GM23338 (cell line): Measurements from ENCODE around the gene FHIT. TPM values are rescaled to one million over a fixed set of nuclear protein-coding genes. Genes with fewer than 3 reads are reported as not detected.

Experiments
- ATAC-seq: fragments of 200-7000 bp; cut with Tn5 transposase; 3 replicates; pipeline ENCODE4 v1.9.1; 2020
- DNase-seq: peaks from one replicate; pipeline ENCODE4 v3.0.0-alpha.2; 2015; ENCODE audit warnings: low spot score
- H2AFZ ChIP-seq: fragments of 200-600 bp; sonication (generic); 2 replicates; pipeline ENCODE4 v1.8.0; 2016; ENCODE audit warnings: antibody characterized with exemption, mild to moderate bottlenecking, moderate library complexity
- H3F3A ChIP-seq: fragments of 200-600 bp; sonication (generic); replicated peaks from 2 replicates; pipeline ENCODE4 v1.8.0; 2017; ENCODE audit warnings: antibody characterized with exemption, mixed run types, low read depth
- H3K27ac ChIP-seq: fragments of 200-600 bp; sonication (generic); 2 replicates; pipeline ENCODE4 v1.6.1; 2016; ENCODE audit warnings: low read depth
- H3K27me3 ChIP-seq: fragments of 200-600 bp; sonication (generic); 2 replicates; pipeline ENCODE4 v1.8.0; 2016; ENCODE audit warnings: mild to moderate bottlenecking, mixed run types, moderate library complexity; ENCODE audit not compliant: insufficient read depth
- H3K36me3 ChIP-seq: fragments of 200-600 bp; sonication (generic); 2 replicates; pipeline ENCODE4 v1.8.0; 2016; ENCODE audit warnings: mild to moderate bottlenecking; ENCODE audit not compliant: insufficient read depth
- H3K4me1 ChIP-seq: fragments of 200-600 bp; sonication (generic); 2 replicates; pipeline ENCODE4 v1.8.0; 2016; ENCODE audit warnings: mild to moderate bottlenecking, moderate library complexity; ENCODE audit not compliant: insufficient read depth
- H3K4me2 ChIP-seq: fragments of 200-600 bp; sonication (generic); 2 replicates; pipeline ENCODE4 v1.7.1; 2017; ENCODE audit warnings: mixed run types
- H3K4me3 ChIP-seq: fragments of 200-600 bp; sonication (generic); 2 replicates; pipeline ENCODE4 v1.6.1; 2016; ENCODE audit warnings: mixed run types
- H3K79me2 ChIP-seq: fragments of 200-600 bp; sonication (generic); replicated peaks from 2 replicates; pipeline ENCODE4 v1.8.0; 2017; ENCODE audit warnings: mild to moderate bottlenecking; ENCODE audit not compliant: insufficient read depth
- H3K9me2 ChIP-seq: fragments of 200-600 bp; sonication (generic); 2 replicates; pipeline ENCODE4 v1.8.0; 2017; ENCODE audit not compliant: insufficient read depth
- H4K20me1 ChIP-seq: fragments of 200-600 bp; sonication (generic); replicated peaks from 2 replicates; pipeline ENCODE4 v1.8.0; 2017; ENCODE audit warnings: mild to moderate bottlenecking; ENCODE audit not compliant: insufficient read depth
- H3K27ac Mint-ChIP-seq: 2 replicates; pipeline ENCODE4 v1.8.0; 2020; ENCODE audit warnings: inconsistent platforms, mild to moderate bottlenecking, moderate library complexity, mixed read lengths
- H3K27me3 Mint-ChIP-seq: 3 replicates; pipeline ENCODE4 v1.8.0; 2022; ENCODE audit warnings: low read depth, mild to moderate bottlenecking, moderate library complexity, mixed read lengths, inconsistent platforms; ENCODE audit not compliant: insufficient read depth, poor library complexity
- H3K36me3 Mint-ChIP-seq: 3 replicates; pipeline ENCODE4 v1.8.0; 2021; ENCODE audit warnings: low read depth, mild to moderate bottlenecking, inconsistent platforms, moderate library complexity, mixed read lengths
- H3K4me1 Mint-ChIP-seq: 3 replicates; pipeline ENCODE4 v1.8.0; 2020; ENCODE audit warnings: mild to moderate bottlenecking, inconsistent platforms, mixed read lengths
- H3K4me3 Mint-ChIP-seq: 3 replicates; pipeline ENCODE4 v1.8.0; 2021; ENCODE audit warnings: moderate library complexity, mild to moderate bottlenecking, inconsistent platforms, mixed read lengths
- H3K9me3 Mint-ChIP-seq: 3 replicates; pipeline ENCODE4 v1.8.0; 2020; ENCODE audit warnings: moderate library complexity, mild to moderate bottlenecking, inconsistent platforms, mixed read lengths
- CREB1 ChIP-seq: fragments of 250-450 bp; sonication (Bioruptor Pico); IDR thresholded peaks from 2 replicates; pipeline ENCODE4 v1.5.0; 2020; ENCODE audit warnings: low read depth, mild to moderate bottlenecking, moderate library complexity
- EZH2 ChIP-seq: fragments of 200-600 bp; sonication (generic); IDR thresholded peaks from one replicate; pipeline ENCODE4 v1.8.0; 2017; ENCODE audit warnings: antibody characterized with exemption, mild to moderate bottlenecking, low read depth; ENCODE audit not compliant: unreplicated experiment
- EZH2phosphoT487 ChIP-seq: fragments of 200-600 bp; sonication (generic); IDR thresholded peaks from one replicate; pipeline ENCODE4 v1.8.1; 2018; ENCODE audit warnings: antibody characterized with exemption; ENCODE audit not compliant: unreplicated experiment
- STAT1 ChIP-seq: IDR thresholded peaks from one replicate; pipeline ENCODE4 v1.6.1; 2016; ENCODE audit warnings: antibody characterized with exemption; ENCODE audit not compliant: unreplicated experiment
- ZNF114 ChIP-seq: fragments of 250-450 bp; sonication (Bioruptor Pico); IDR thresholded peaks from 2 replicates; pipeline ENCODE4 v1.5.0; 2020; ENCODE audit warnings: mild to moderate bottlenecking, moderate library complexity
- polyA plus RNA-seq: library from polyadenylated mRNA; unstranded; fragments of >200 nt; fragmentation: Nextera tagmentation; extraction: Ambion mirVana; gene quantifications from 2 replicates; pipeline ENCODE4 v1.2.1, GENCODE V29; 2016
- total RNA-seq: library from RNA; depleted of rRNA; stranded (reverse); fragments of >200 nt; shearing (Covaris generic); gene quantifications from 2 replicates; pipeline ENCODE4 v1.2.3, GENCODE V29; 2014
- TF ChIP-seq, protein P1 (sequence below): IDR thresholded peaks from one replicate; pipeline ENCODE4 v1.6.1; 2018; ENCODE audit warnings: antibody characterized with exemption; ENCODE audit not compliant: unreplicated experiment
- TF ChIP-seq, protein P2 (sequence below), 2 experiments: fragments of 200-600 bp in 1 of 2; sonication (generic) in 1 of 2; conservative IDR thresholded peaks; 2 replicates each; pipeline versions ENCODE4 v1.5.1 to v1.6.1; 2016 to 2017; ENCODE audit warnings: antibody characterized with exemption in 2 of 2, low read depth in 2 of 2, mild to moderate bottlenecking in 2 of 2, moderate library complexity in 1 of 2
- TF ChIP-seq, protein P3 (sequence below): IDR thresholded peaks from 2 replicates; pipeline ENCODE4 v1.6.1; 2016; ENCODE audit warnings: antibody characterized with exemption
- TF ChIP-seq, protein P4 (sequence below): fragments of 250-450 bp; sonication (Bioruptor Pico); IDR thresholded peaks from 2 replicates; pipeline ENCODE4 v1.5.0; 2020; ENCODE audit warnings: mild to moderate bottlenecking, moderate library complexity

FHIT gene
- total and polyA plus RNA-seq, 2 experiments from 2014 or later, result 3.0 to 8.3 TPM

DNA sequence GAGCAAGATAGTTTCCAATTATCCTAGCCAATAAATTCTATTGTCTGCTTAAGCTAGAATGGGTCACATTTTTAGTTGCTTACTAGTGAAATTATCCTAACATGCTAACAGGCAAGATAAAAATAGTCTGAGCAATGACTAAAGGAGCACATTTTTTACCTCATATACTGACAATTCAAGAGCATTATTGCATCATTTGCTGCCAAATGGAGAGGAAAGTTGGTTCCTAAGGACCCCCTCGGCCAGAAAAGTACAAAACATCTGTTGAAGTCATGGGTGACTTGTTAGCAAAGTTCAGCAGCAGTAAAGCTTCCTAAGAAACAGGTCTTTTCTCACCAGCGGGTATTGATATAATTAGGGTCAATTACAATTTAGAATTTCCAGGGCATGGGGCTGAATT is 1001.0 kb downstream of the FHIT start (continued):
- TF ChIP-seq, protein P1, sequence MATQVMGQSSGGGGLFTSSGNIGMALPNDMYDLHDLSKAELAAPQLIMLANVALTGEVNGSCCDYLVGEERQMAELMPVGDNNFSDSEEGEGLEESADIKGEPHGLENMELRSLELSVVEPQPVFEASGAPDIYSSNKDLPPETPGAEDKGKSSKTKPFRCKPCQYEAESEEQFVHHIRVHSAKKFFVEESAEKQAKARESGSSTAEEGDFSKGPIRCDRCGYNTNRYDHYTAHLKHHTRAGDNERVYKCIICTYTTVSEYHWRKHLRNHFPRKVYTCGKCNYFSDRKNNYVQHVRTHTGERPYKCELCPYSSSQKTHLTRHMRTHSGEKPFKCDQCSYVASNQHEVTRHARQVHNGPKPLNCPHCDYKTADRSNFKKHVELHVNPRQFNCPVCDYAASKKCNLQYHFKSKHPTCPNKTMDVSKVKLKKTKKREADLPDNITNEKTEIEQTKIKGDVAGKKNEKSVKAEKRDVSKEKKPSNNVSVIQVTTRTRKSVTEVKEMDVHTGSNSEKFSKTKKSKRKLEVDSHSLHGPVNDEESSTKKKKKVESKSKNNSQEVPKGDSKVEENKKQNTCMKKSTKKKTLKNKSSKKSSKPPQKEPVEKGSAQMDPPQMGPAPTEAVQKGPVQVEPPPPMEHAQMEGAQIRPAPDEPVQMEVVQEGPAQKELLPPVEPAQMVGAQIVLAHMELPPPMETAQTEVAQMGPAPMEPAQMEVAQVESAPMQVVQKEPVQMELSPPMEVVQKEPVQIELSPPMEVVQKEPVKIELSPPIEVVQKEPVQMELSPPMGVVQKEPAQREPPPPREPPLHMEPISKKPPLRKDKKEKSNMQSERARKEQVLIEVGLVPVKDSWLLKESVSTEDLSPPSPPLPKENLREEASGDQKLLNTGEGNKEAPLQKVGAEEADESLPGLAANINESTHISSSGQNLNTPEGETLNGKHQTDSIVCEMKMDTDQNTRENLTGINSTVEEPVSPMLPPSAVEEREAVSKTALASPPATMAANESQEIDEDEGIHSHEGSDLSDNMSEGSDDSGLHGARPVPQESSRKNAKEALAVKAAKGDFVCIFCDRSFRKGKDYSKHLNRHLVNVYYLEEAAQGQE, result no peak
- no peak for TF ChIP-seq EZH2phosphoT487
- TF ChIP-seq, protein P2, sequence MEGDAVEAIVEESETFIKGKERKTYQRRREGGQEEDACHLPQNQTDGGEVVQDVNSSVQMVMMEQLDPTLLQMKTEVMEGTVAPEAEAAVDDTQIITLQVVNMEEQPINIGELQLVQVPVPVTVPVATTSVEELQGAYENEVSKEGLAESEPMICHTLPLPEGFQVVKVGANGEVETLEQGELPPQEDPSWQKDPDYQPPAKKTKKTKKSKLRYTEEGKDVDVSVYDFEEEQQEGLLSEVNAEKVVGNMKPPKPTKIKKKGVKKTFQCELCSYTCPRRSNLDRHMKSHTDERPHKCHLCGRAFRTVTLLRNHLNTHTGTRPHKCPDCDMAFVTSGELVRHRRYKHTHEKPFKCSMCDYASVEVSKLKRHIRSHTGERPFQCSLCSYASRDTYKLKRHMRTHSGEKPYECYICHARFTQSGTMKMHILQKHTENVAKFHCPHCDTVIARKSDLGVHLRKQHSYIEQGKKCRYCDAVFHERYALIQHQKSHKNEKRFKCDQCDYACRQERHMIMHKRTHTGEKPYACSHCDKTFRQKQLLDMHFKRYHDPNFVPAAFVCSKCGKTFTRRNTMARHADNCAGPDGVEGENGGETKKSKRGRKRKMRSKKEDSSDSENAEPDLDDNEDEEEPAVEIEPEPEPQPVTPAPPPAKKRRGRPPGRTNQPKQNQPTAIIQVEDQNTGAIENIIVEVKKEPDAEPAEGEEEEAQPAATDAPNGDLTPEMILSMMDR (conservative IDR thresholded peaks at IDR 0.05; ENCODE audit: low read depth in 2 of 2), result no peak
- TF ChIP-seq EZH2, result no peak
- TF ChIP-seq CREB1 (CRISPR knock-in tag), result no peak
- TF ChIP-seq, protein P3, sequence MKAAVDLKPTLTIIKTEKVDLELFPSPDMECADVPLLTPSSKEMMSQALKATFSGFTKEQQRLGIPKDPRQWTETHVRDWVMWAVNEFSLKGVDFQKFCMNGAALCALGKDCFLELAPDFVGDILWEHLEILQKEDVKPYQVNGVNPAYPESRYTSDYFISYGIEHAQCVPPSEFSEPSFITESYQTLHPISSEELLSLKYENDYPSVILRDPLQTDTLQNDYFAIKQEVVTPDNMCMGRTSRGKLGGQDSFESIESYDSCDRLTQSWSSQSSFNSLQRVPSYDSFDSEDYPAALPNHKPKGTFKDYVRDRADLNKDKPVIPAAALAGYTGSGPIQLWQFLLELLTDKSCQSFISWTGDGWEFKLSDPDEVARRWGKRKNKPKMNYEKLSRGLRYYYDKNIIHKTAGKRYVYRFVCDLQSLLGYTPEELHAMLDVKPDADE, result no peak
- TF ChIP-seq STAT1, result no peak

DNA sequence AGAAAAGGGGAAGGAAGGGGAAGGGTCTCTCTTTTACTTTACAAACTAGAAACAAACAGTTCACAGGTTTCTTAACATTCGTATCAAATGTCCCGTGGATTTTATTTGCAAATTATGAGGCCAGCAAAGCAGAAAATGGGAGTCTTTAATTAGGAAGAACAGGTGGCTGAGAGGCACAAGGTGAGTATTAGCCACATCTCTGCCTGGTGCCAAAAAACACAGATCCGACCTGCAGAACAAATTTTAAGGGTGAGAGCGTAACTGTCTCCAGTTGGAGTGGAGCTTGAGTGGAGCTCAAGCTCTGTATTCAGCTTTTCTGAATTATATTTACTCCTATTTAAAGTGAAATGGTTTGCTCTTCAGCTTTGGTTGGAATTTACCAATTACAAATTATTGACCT is 1004.9 kb downstream of the FHIT start:
- DNase-seq (no peak), ATAC-seq (no peak)
- no peak overlapping the region for H3K4me3 Mint-ChIP-seq
- no peak overlapping the region for H3K4me2 ChIP-seq
- H3K4me1 ChIP-seq, result peaks cover 6% of the 10 kb centered on the region
- no peaks in the 10 kb centered on the region for H3K9me2 ChIP-seq
- no peaks in the 10 kb centered on the region for H3K36me3 ChIP-seq
- no peaks in the 10 kb centered on the region for H4K20me1 ChIP-seq
- no peak overlapping the region for H3K27ac ChIP-seq
- H3K27me3 ChIP-seq, result no peaks in the 10 kb centered on the region
- H3K27me3 Mint-ChIP-seq, result peaks cover 3% of the 10 kb centered on the region
- H3K79me2 ChIP-seq, result no peaks in the 10 kb centered on the region
- H3K4me1 Mint-ChIP-seq, result peaks cover 10% of the 10 kb centered on the region; the same call in 2 of the 3 replicates
- no peak overlapping the region for H3K27ac Mint-ChIP-seq
- H3K36me3 Mint-ChIP-seq, result peaks cover 9% of the 10 kb centered on the region; the same call in 1 of the 3 replicates
- no peaks in the 10 kb centered on the region for H3F3A ChIP-seq
- H2AFZ ChIP-seq, result no peak overlapping the region
- no peak overlapping the region for H3K4me3 ChIP-seq
- H3K9me3 Mint-ChIP-seq, result peaks cover 15% of the 10 kb centered on the region; the same call in 2 of the 3 replicates
- TF ChIP-seq ZNF114, result no peak
- TF ChIP-seq, protein P4, sequence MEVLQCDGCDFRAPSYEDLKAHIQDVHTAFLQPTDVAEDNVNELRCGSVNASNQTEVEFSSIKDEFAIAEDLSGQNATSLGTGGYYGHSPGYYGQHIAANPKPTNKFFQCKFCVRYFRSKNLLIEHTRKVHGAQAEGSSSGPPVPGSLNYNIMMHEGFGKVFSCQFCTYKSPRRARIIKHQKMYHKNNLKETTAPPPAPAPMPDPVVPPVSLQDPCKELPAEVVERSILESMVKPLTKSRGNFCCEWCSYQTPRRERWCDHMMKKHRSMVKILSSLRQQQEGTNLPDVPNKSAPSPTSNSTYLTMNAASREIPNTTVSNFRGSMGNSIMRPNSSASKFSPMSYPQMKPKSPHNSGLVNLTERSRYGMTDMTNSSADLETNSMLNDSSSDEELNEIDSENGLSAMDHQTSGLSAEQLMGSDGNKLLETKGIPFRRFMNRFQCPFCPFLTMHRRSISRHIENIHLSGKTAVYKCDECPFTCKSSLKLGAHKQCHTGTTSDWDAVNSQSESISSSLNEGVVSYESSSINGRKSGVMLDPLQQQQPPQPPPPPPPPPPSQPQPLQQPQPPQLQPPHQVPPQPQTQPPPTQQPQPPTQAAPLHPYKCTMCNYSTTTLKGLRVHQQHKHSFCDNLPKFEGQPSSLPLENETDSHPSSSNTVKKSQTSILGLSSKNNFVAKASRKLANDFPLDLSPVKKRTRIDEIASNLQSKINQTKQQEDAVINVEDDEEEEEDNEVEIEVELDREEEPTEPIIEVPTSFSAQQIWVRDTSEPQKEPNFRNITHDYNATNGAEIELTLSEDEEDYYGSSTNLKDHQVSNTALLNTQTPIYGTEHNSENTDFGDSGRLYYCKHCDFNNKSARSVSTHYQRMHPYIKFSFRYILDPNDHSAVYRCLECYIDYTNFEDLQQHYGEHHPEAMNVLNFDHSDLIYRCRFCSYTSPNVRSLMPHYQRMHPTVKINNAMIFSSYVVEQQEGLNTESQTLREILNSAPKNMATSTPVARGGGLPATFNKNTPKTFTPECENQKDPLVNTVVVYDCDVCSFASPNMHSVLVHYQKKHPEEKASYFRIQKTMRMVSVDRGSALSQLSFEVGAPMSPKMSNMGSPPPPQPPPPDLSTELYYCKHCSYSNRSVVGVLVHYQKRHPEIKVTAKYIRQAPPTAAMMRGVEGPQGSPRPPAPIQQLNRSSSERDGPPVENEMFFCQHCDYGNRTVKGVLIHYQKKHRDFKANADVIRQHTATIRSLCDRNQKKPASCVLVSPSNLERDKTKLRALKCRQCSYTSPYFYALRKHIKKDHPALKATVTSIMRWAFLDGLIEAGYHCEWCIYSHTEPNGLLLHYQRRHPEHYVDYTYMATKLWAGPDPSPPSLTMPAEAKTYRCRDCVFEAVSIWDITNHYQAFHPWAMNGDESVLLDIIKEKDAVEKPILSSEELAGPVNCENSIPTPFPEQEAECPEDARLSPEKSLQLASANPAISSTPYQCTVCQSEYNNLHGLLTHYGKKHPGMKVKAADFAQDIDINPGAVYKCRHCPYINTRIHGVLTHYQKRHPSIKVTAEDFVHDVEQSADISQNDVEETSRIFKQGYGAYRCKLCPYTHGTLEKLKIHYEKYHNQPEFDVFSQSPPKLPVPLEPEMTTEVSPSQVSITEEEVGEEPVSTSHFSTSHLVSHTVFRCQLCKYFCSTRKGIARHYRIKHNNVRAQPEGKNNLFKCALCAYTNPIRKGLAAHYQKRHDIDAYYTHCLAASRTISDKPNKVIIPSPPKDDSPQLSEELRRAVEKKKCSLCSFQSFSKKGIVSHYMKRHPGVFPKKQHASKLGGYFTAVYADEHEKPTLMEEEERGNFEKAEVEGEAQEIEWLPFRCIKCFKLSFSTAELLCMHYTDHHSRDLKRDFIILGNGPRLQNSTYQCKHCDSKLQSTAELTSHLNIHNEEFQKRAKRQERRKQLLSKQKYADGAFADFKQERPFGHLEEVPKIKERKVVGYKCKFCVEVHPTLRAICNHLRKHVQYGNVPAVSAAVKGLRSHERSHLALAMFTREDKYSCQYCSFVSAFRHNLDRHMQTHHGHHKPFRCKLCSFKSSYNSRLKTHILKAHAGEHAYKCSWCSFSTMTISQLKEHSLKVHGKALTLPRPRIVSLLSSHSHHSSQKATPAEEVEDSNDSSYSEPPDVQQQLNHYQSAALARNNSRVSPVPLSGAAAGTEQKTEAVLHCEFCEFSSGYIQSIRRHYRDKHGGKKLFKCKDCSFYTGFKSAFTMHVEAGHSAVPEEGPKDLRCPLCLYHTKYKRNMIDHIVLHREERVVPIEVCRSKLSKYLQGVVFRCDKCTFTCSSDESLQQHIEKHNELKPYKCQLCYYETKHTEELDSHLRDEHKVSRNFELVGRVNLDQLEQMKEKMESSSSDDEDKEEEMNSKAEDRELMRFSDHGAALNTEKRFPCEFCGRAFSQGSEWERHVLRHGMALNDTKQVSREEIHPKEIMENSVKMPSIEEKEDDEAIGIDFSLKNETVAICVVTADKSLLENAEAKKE (CRISPR knock-in tag), result no peak
